IPS DF 4.7 (cell line): ENCODE measurements around the gene NDC80.
A peak's percentile ranks its signal among the peaks of the same experiment; 100 is the strongest.
"Not testable (repeated sequence)": the region's sequence is repeated elsewhere in the genome, so short reads cannot be mapped to it uniquely, and the experiment has no call there.

Source experiments
- DNase-seq: peaks from one replicate; pipeline ENCODE4 v3.0.0-alpha.2; 2013; ENCODE audit warnings: low spot score; ENCODE audit errors: extremely low read depth

Gene NDC80

DNA sequence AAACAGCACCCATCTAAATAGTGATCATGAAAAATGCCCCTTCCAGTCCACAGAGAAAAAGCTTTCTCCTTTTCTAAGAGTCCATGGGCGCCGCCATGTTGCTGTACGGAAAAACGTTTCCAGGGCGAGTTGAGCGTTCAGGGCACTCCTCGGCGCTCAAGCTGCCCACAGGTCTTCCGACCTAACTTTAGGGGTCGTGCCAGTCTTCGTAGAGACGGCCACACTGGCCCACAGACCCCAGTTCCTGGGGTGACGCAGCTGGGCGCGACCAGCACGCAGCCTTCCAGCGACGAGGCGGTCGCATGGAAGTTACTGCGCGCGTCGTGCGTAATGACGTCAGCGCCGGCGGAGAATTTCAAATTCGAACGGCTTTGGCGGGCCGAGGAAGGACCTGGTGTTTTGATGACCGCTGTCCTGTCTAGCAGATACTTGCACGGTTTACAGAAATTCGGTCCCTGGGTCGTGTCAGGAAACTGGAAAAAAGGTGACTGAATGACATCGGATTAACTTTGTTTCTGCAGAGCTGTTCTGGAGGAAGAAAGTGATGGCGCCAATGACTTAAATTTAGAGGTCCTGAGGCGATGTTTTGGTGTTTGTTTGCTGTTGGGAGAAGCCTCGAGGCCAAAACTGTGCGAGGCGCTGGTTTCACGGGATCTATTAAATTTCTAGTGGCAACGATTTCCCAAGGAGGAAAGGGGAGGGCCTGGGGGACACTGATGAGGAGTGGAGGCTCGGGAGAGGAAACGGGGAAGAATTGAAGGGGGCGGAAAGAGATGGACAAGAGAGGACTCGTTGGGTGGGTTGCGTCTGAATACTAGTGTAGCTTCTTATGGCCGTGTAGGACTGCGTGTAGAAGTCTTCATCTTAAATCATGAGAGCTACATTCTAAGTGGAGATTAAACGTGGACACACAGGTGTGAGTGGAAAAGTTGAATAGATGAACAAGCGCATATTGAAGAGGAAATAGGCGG, at the start of gene NDC80, which contains the start of gene METTL4:
TSS of gene NDC80 (plus strand) at position 358 of the 971 bp plus-strand sequence. CDS start 1,429 bp downstream, outside the sequence.
TSS of gene METTL4 (minus strand) at position 306 of the 971 bp plus-strand sequence. CDS start 4,289 bp downstream, outside the sequence.
- DNase-seq: peak; percentile 58

DNA sequence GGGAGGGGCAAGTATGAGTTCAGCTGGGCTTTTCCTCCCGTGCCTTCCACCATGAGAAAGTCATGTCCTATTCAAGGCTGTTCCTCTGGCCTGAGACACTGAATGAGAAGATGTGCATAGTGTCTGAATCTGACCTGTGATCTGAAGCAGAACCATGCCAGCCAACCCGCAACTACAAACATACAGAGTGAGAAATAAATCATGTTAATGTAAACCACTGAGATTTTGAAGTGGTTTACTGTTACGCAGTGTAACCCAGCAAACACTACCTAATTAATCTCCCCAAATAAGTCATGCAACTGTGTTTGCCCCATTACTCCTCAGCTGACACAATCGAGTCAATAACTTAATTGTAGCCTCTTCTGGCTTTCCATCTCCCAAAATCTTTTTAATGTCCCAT, 49.2 kb upstream of the NDC80 start:
- DNase-seq: no peak

DNA sequence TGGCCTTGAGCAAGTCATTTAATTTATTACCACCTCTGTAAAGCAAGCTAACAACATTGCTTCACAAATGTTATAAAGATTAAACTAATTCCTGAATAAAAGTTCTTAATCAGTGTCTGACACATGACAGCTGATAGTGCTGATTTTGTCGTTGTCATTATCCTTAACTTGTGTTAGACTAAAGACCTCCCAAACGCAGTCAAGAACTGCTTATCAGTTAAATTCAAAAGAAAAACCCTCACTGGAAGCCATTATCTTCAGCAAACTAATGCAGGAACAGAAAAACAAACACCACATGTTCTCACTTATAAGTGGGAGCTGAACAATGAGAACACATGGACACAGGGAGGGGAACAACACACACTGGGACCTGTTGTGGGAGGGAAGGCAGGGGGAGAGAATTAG, 46.6 kb upstream of the NDC80 start:
- not testable (repeated sequence) for DNase-seq

DNA sequence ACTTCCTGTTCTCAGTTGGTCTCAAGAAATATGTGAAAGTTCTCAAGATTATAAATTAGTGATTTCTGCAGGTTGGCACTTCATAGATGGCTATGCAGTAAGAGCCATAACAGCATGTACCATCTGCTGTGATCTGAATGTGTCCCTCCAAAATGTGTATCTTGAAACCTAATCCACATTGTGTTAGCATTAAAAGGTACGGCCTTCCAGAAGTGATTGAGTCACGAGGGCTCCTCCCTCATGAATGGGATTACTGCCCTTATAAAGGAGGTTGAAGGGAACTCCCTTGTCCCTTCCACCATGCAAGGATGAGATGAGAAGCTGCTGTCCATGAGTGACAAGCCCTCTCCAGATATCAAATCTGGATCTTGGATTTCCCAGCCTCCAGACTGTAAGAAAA, 45.0 kb upstream of the NDC80 start:
- DNase-seq: no peak

DNA sequence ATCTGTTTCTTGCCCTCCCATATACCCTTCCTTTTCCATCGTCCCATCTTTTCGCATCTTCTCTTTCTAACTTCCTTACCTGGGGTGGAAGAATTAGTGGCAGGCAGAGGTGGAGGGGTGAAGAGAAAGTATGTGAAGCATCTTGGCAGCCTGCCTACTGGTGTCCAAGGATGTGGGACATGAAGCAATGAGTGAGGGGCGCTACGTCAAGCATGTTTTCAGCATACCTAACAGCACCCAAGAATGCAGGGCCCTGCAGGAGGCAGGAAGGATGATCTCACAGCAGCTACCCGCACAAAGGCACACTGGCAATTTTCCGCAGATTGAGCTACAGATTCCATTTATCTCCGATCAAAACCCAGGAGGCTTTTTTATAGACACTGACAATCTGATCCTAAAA, 42.2 kb upstream of the NDC80 start:
- no peak for DNase-seq

DNA sequence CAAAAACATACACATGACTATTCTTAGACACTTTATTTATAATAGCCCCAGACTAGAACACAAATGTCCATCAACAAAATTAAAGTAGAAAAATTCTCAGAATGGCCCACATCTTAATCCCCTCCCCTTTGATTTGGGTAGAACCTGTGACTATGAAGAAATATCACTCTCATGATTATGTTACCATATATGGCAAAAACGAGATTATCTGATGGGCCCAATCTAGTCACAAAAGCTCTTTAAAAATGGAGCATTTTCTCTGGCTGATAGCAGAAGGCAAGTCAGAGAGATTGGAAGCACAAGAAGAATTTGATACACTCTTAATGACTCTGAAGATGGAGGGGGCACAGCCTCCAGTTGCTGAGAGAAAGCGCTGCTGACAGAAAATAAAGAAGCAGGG, 39.6 kb upstream of the NDC80 start:
- DNase-seq: no peak

DNA sequence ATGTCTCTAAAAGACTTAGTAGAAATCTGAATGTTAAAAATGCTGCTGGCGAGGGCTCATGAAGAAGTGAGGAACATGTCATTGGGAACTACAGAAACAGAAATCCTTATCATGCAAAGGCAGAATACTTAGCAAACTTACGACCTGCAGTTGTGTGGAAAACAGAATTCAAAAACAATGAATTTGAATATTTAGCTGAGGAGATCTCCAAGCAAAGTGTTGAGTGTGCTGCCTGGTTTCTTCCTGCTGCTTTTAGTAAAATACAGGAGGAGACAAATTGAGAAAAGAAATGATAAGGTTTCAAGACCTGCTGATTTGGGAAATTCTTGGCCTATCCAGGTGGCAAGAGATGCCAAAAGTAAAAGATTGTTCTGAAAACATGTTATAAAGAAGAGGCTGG, 38.6 kb upstream of the NDC80 start:
- DNase-seq: no peak

DNA sequence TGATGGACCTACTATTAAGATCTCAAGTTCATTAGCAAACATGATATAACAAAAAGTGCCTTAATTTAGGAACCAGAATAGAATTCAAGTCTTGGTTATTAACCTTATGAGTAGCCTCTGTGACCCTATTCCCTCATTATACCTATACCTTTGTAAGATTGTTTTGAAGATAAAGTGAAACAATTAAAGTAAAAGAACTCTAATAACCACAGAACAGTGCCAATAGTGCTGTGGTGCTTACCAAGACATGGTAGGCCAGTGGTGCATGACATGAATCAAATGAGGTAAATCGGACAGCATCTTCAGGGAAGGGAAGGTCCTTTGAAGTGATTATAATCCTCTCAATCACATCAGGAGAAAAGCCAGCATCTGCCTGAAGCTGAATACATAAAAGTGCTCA, 36.5 kb upstream of the NDC80 start:
- DNase-seq: no peak

DNA sequence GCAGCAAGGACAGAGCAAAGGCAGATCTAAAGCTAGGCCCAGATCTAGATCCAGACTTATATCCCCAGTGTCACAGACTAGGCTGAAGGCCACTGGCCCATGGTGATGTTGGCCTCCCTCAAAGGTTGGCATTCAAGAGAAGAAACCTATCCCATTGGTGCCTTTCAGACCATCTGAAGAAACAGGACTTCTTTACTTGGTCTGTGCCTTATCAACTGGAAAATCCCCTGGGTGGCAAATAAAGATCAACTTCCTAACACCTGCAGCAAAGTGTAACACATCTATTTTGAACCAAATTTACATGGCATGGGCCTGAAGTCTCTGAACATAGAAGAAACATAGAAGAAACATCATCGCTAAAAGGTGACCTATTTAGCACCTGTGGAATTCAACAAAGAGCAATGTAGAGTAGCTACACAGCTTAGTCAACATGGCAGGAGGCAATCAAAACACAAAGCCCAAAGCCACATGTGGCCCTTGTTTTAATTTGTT, 35.9 kb upstream of the NDC80 start:
- no peak for DNase-seq

DNA sequence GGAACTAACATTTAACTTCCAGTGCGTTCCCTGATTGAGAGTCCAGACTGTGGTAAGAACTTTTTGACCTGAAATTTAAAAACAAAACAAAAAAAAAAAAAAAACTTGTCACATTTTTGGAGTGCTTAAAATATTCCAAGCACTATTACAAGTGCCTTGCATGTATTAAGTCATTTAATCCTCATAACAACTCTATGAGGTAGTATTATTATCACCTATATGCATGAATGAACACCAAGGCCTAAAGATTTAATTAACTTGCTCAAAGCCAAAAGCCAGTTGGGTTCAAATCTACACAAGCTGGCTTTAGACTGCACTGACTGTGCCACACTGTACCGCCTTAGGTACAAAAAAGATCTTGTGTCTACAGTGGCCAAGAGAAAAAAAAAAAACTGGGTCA, 35.3 kb upstream of the NDC80 start:
- DNase-seq: no peak

DNA sequence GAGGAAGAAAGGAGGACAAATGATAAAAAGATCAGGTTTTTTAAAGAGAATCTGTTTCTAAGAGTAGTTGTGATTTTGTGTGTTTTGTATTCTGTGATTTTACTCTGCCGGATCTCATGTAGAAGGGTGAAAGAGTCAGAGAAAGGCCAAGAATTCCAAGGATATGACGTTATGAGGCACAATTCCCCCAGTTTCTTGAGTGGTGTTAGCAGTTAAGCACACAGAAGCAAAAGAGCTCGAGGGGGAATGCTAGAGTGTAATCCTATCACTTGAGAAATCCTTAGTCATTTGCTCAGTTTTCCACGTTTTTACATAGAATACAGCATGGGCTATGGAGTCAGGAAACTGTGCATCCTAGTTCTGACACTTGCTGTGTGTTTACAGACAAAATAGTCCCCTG, 34.9 kb upstream of the NDC80 start:
- no peak for DNase-seq

DNA sequence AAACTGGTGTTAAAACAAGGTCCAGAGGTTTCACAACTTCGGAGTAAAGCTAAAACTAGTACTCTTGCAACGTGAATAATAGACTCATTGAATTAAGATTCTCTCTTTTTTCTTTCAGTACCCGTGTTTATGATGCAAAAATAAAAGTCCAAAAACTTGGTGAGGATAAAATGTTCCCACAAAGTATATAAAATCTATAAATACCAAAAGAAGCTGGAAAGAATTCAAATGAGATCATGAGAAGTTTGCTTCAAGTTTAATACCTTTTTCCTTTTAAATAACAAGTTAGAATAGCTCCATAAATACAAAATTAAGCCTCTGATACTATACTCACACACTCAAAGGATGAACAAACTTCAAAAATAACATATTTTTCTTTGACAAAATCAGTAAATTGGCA, 34.1 kb upstream of the NDC80 start:
- no peak for DNase-seq

DNA sequence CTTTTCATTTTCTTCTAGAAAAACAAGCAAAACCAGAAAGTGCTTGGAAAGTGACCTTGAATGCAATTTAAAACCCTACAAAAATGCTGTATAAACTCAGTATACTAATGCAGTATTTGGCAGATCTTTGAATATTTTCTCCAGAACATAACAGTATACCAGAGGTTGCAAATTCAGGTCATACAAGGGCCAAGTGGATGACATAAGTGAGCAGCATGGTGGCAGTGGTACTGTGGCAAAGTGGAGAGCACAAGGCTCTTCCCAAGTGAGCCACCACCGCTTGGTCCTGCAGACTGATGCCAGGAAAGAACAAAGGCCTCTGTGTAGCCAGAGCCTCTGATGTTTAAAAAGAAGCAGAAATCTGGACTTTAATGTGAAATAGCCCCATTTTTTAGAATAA, 33.1 kb upstream of the NDC80 start:
- DNase-seq: no peak

DNA sequence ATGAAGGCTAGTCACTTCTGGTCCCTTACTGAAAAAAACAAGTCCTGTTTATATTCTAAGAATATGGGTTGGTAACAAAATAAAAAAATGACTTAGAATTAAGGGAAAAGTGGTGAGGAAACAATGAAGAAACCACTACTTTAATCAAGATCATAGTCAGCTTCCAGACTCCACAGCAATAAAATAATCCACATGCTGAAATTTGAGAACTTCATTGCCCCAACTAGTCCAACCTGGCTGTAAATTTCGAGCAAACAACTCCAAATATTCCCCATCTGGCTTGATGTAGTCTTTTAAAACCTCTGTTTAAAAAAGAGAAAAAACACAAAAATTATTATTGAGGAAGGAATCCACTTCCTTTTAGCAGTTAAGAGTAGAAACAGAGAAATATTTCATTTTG, 32.5 kb upstream of the NDC80 start:
- DNase-seq: no peak

DNA sequence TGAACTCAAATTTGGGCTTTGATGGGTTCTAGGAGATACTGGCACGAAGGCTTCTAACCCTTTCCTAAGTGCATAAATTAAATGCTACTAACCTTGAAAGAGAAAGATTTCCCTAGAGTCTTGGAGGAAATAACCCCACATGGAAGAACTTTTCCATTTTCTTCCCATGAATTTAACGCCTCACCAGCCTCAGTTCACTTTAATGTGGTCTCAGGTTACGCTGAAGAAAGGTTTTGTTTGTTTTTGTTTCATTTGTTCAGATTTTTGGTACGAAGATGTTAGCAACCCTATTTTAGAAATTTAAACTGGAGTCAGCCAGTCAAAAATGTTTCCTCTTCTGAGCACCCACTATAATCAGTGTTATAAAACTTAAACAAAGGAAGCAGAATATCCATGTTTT, 30.8 kb upstream of the NDC80 start:
- no peak for DNase-seq

DNA sequence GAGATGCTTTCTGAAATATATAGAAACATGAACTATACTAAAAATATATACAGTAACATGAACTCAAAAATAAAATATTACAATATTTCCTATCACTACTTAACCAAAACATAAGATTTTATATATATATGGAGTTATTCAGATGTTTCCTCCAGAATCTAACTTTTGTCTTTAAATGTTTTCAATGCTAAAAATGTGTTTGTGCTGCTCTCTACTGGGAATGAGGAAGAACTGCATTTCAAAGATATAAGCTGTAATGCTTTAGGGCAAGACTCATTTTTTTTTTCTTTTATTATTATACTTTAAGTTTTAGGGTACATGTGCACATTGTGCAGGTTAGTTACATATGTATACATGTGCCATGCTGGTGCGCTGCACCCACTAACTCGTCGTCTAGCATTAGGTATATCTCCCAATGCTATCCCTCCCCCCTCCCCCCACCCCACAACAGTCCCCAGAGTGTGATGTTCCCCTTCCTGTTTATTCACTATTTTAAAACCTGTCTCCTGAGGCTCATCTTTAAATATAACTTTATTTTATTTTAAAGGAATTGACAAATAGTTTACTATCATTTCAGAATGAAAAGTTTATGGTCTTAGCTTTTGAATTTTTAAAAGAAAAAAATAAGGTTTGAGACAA, 29.3 kb upstream of the NDC80 start:
- DNase-seq: not testable (repeated sequence)

DNA sequence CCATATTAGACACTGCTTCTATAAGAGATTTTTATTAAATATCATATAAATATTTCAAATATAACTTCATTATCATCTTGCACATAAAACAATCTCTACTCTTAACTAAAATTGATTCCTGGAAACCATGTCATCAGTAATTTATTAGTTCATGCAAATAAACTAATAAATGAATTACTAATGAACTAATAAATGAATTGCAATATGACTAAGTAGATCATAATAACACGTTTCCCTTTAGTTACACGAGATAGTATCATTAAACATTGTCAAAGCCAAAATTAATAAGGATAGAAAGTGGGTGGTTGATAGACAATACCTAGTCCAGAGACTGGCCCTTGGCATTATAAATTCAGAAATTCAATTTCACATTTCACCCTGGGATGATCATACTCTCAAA, 26.2 kb upstream of the NDC80 start:
- no peak for DNase-seq

DNA sequence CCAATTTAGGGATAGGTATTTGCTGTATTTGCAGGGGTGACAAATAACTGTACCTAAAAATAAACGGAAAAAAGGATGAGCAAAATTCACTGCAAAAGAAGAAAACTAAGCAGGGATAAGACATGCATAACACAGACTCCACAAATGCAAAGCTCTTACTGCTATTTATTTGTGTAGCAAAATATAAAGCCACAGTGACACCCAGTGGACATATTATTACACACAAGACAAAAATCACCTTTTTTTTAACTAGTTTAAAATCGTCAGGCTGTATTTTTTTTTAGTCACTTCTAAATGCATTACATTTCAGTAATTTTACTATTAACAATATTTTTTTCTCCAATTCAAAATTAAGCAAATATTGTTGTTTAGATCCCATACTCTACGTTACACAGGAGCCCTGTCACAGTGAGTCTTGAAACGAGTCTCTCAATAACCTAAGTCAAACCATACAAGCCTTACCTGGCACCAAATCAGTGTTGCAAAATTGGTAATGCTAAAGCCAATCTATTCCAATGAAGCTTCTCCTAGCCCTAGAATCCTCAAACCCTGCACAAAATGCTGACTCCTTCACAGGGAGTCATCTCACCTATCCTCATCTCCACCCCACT, 23.8 kb upstream of the NDC80 start:
- DNase-seq: no peak

DNA sequence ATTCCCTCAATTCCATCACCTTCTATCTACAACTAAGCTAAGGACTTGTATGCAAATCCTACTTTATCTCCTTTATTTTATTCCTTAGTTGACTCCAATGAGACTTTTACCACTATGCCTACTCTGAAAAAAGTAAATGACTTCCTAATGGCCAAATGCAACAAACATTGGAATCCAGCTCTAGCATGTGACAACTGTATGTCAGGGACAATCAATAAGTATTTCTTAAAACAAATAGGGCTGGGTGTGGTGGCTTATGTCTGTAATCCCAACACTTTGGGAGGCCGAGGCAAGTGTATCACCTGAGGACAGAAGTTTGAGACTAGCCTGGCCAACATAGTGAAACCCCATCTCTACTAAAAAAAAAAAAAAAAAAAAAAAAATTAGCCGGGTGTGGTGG, 21.9 kb upstream of the NDC80 start:
- no peak for DNase-seq

DNA sequence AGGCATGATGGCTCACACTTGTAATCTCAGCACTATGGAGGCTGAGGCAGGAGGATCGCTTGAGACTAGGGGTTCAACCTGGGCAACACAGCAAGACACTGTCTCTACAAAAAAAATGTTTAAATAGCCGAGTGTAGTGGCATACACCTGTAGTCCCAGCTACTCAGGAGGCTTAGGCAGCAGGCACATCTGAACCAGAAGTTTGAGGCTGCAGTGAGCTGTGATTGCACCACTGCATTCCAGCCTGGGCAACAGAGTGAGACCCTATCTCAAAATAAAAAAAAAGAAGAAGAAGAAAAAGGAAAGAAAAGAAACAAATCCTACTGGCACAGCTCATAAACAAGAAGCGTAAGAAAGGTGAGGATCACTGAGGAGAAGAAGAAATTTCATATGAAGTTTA, 19.9 kb upstream of the NDC80 start:
- DNase-seq: no peak

DNA sequence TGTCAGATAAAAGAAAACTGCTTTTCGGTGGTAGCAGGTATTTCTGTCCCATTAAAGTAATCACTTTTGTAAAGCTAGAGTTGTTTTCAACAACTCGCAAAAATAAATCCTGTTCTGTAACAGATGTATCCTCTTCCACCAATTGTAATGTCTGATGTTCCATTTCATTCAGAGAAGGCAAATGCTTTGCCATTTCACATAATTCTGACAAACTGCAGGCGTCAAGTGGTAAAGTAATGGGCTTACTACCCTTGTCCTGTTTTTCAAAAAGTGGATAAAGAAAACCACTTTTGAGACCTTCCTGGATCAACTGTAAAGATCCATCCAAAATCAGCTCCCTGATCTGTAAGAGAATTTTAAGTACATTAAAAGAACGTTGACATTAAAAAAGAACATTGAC, 16.7 kb upstream of the NDC80 start:
- no peak for DNase-seq

DNA sequence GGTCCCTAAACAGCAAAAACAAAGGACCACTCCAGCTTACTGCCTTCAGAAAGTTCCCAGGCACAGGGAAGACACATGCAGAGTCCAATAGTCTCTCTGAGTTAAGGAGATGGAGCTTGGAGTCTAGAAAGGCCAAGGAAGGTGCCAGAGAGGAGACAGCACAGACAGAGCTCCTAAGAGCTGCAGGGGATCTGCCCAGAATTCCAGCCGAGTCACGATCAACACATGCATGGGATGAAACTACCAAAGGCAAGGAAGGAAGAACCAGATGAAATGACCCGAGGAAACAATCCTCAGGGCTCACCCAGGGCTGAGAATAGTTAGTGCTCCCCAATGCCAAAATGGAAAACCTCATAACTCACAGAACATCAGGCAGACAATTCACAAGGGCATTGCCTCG, 15.5 kb upstream of the NDC80 start:
- DNase-seq: no peak
